AG09309 (cell line): ENCODE data around the gene ATP4B.

Experiments
- DNase-seq: peaks from one replicate; pipeline ENCODE4 v3.0.0-alpha.2; 2010; ENCODE audit warnings: low read depth
- H3K4me3 ChIP-seq: 2 replicates; pipeline ENCODE4 v1.5.1; 2011; ENCODE audit warnings: mild to moderate bottlenecking, low read depth, low read length, moderate library complexity; ENCODE audit not compliant: control insufficient read depth
- CTCF ChIP-seq: IDR thresholded peaks from 2 replicates; pipeline ENCODE4 v1.5.1; 2011; ENCODE audit warnings: mild to moderate bottlenecking, low read depth, low read length, inconsistent platforms; ENCODE audit not compliant: insufficient read depth, control insufficient read depth; ENCODE audit errors: missing control alignments

The ATP4B gene

DNA sequence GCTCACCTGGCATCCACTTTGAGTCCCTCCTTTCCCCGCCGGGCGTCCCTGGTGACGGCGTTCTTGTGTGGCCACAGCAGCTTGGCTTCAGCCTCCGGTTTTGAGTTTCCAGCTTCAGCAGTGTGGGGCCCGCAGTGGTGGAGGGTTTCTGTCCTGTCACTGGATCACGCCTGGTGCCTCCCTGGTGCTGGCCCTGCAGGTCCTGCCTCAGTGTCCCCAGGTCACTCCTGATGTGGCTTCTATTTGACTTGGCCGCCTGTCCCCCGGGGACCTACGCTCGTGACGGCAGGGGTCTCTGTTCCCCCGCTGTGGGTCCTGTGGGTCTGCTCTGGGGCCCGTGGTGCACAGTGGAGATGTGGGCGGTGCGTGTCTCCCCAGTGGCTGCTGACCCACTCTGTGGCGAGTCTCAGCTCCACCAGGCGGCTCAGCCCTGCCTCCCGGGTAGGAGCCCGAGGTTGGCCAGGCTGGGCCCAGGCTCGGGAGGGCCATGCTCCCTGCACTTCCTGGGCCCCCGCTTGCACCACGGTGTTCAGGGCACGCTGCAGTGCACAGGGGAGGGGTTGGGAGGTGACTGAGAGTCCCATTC is 1.9 kb downstream of the ATP4B start:
- no peak for DNase-seq
- no peak overlapping the region for H3K4me3 ChIP-seq
- TF ChIP-seq CTCF: no peak

DNA sequence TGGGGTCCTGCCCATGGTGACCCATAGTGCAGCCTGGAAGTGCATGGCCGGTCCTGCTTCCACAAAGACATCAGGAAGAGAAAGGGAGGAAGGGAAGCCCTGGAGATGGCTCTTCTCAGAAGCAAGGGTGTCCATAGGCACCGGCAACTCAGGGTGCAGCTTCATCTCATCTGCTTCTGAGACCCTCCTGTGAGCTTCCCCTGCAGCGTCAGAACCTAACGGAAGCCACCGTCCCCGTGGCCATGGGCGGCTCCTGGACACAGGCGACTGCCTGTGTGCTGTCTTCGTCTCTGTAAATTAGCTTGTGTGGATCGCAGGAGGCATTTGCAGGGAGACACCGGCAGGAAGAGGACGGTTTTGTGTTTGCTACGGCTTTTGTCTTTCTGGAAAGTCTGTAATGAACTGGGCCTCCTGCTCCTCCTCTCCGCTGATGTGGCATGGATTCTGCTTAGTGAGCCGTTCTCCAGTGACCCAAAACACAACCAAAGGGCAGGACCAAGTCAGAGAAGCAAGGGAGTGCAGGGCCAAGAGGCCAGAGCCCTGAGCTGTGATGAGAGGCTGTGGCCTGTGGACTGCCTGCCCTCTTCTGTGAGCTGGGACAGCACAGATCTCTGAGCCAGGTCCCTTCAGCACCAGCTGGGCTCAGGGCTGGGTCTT is 2.5 kb downstream of the ATP4B start:
- TF ChIP-seq CTCF: no peak
- H3K4me3 ChIP-seq: no peak overlapping the region
- DNase-seq: no peak

DNA sequence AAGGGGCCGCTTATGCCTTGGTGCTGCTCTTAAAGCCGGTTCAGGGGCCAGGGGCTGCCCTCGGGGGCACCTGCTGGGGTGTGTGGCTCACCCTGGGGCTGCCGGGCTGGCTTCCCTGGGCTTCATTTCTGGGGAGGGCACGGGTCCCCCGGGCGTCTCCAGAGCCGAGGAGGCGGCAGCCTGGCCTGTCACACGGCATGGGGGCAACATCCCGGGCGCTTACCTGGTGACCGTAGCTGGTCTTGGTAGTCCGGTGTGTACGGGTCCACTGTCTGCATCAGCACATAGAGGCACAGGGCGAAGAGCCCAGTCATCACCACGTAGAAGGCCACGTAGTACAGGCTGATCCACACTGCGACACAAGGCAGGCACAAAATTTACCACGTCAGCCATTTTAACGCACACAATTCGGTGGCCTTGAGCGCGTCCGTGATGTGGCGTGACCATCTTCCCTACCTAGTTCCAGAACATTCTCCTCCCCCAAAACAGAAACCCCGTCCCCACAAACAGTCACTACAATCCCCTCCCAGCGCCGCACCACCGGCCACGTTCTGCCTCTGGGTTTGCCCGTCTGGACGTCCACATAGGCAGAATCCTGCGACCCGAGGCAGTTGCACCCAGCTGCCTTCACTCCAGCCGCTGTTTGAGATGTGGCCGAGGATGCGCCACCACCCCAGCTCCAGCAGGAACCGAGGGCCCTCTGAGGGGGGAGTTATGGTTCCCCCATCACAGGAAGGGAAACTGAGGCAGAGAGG is 3.2 kb downstream of the ATP4B start:
- no peak for DNase-seq
- no peak overlapping the region for H3K4me3 ChIP-seq
- no peak for TF ChIP-seq CTCF

DNA sequence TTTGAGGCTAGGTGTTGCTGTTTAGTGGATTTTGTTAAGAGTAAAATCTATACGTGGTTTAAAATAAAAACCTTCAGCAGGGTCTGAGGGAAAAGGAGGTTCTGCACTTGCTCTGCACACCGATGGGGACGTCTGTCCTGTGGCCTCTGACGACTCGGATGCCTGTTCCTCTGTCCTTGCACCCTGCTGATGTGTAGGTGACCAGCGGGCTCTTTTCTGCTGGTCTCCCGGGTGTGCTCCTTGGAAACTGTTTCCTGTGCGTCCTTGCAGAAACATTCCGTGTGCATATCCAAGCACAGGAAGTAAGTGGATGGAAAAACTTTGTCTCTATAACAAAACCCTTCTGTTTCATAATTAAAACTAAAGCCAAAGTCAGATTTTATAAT is 3.8 kb downstream of the ATP4B start:
- H3K4me3 ChIP-seq: no peak overlapping the region
- TF ChIP-seq CTCF: no peak
- no peak for DNase-seq

GRCh38 chr13:113653264-113654174 is 4.5 kb downstream of the ATP4B start:
- no peak for DNase-seq
- H3K4me3 ChIP-seq: no peak overlapping the region
- TF ChIP-seq CTCF: no peak

DNA sequence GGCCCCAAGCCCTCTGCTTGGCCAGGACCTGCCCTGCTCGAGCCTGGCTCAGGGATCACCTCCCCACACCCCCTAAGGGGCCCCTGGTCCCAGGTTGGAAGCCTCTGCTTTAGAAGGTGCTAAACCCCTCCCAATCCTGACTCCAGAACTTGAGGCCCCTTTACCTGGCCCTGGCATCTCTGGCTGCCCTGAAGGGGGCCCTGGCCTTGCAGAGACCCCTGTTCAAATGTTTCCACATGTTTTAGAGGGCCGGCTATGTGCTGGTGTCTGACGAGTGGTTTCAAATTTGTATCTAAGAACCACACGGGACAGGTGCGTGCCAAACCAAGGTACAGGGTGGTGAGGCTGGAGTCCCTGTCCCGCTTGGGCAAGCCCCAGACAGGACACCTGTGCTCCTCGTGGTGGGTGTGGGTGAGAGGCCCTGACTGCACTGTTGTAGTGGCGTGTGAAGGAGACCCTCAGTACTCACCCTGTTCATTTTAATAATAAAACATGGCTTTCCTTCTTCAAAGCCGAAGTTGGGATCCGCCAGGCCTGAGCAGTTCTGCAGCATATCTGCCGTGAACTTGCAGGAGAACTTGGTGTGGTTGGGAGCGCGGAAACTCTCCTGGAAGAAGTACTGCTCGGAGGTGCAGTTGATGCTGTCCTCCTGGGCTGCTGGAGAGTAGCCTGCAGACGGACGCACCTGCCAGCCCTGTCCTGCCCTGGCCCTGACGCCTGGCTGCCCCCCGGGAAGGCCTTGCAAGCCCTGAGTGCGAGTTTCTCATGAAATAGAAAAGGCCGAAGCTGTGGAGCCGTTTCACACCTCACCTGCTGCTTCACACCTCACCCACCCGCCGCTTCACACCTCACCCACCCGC is 5.4 kb downstream of the ATP4B start:
- no peak for TF ChIP-seq CTCF
- no peak for DNase-seq
- H3K4me3 ChIP-seq: no peak overlapping the region
